Neural cell (in vitro differentiated cells): ENCODE data around the gene FOXA3. TPM values are rescaled to one million over a fixed set of nuclear protein-coding genes. Genes with fewer than 3 reads are reported as not detected.
"Not testable (repeated sequence)": the region's sequence is repeated elsewhere in the genome, so short reads cannot be mapped to it uniquely, and the experiment has no call there.

ENCODE experiments used
- H2AFZ ChIP-seq: fragments of 200-600, 300-800 bp; sonication (generic), shearing (Covaris generic); 2 replicates; pipeline ENCODE4 v1.6.0; 2014; ENCODE audit warnings: low read depth, mild to moderate bottlenecking, antibody characterized with exemption, low read length, moderate library complexity
- H3F3A ChIP-seq: fragments of 200-600 bp; shearing (Covaris generic); 2 replicates; pipeline ENCODE4 v1.6.1; 2016; ENCODE audit warnings: mild to moderate bottlenecking, moderate library complexity, mixed read lengths, antibody characterized with exemption, low read length; ENCODE audit not compliant: insufficient read depth, poor library complexity, severe bottlenecking
- H3K27ac ChIP-seq: fragments of 200-600, 300-800 bp; sonication (generic), shearing (Covaris generic); 2 replicates; pipeline ENCODE4 v1.5.1; 2014; ENCODE audit warnings: mild to moderate bottlenecking, low read length, moderate library complexity
- H3K27me3 ChIP-seq: fragments of 300-800, 200-600 bp; sonication (generic), shearing (Covaris generic); 2 replicates; pipeline ENCODE4 v1.6.0; 2014; ENCODE audit warnings: mild to moderate bottlenecking, low read depth, low read length, moderate library complexity; ENCODE audit not compliant: insufficient read depth
- H3K36me3 ChIP-seq: fragments of 300-800, 200-600 bp; sonication (generic), shearing (Covaris generic); 2 replicates; pipeline ENCODE4 v1.5.1; 2014; ENCODE audit warnings: mild to moderate bottlenecking, antibody characterized with exemption, low read length, moderate library complexity; ENCODE audit not compliant: insufficient read depth
- H3K4me2 ChIP-seq: fragments of 300-800, 200-600 bp; sonication (generic), shearing (Covaris generic); 2 replicates; pipeline ENCODE4 v1.6.0; 2014; ENCODE audit warnings: mild to moderate bottlenecking, low read length
- H3K4me3 ChIP-seq: fragments of 300-800, 200-600 bp; sonication (generic), shearing (Covaris generic); 2 replicates; pipeline ENCODE4 v1.5.1; 2014; ENCODE audit warnings: mild to moderate bottlenecking, low read length, moderate library complexity
- H3K79me2 ChIP-seq: fragments of 200-600 bp; shearing (Covaris generic); replicated peaks from 2 replicates; pipeline ENCODE4 v1.6.0; 2014; ENCODE audit warnings: mild to moderate bottlenecking, low read length, moderate library complexity; ENCODE audit not compliant: insufficient read depth
- H3K9ac ChIP-seq: fragments of 300-800, 200-600 bp; sonication (generic), shearing (Covaris generic); 2 replicates; pipeline ENCODE4 v1.6.1; 2016; ENCODE audit warnings: mild to moderate bottlenecking, low read length, mixed read lengths
- H3K9me2 ChIP-seq: fragments of 200-600 bp; shearing (Covaris generic); 2 replicates; pipeline ENCODE4 v1.6.1; 2016; ENCODE audit warnings: mild to moderate bottlenecking, low read length, mixed read lengths; ENCODE audit not compliant: insufficient read depth
- H3K9me3 ChIP-seq: fragments of 200-600, 300-800 bp; sonication (generic), shearing (Covaris generic); 2 replicates; pipeline ENCODE4 v1.6.1; 2016; ENCODE audit warnings: mild to moderate bottlenecking, mixed run types, low read length, moderate library complexity, mixed read lengths
- H4K20me1 ChIP-seq: fragments of 200-600 bp; shearing (Covaris generic); 2 replicates; pipeline ENCODE4 v1.6.1; 2016; ENCODE audit warnings: mild to moderate bottlenecking, mixed run types; ENCODE audit not compliant: insufficient read depth
- EP300 ChIP-seq: fragments of 450-650 bp; conservative IDR thresholded peaks from 2 replicates; pipeline ENCODE4 v1.6.1; 2014; ENCODE audit warnings: antibody characterized with exemption, mild to moderate bottlenecking, moderate library complexity; ENCODE audit not compliant: poor library complexity, severe bottlenecking
- MXI1 ChIP-seq: fragments of 450-650 bp; conservative IDR thresholded peaks from 2 replicates; pipeline ENCODE4 v1.6.1; 2014; ENCODE audit warnings: antibody characterized with exemption, mild to moderate bottlenecking; ENCODE audit not compliant: poor library complexity, severe bottlenecking
- POLR2AphosphoS5 ChIP-seq: IDR thresholded peaks from 2 replicates; pipeline ENCODE4 v1.6.1; 2012
- SMC3 ChIP-seq: fragments of 450-650 bp; conservative IDR thresholded peaks from 2 replicates; pipeline ENCODE4 v1.6.1; 2014; ENCODE audit warnings: antibody characterized with exemption, mild to moderate bottlenecking, moderate library complexity; ENCODE audit not compliant: poor library complexity
- TAF1 ChIP-seq: IDR thresholded peaks from 2 replicates; pipeline ENCODE4 v1.6.1; 2012; ENCODE audit warnings: low read depth
- polyA plus RNA-seq: library from polyadenylated mRNA; depleted of rRNA; stranded (reverse); fragments of >200 nt; gene quantifications from 2 replicates; pipeline ENCODE4 v1.2.3, GENCODE V29; 2014
- TF ChIP-seq, protein P1 (sequence below): fragments of 450-650 bp; IDR thresholded peaks from 2 replicates; pipeline ENCODE4 v1.5.1; 2014; ENCODE audit warnings: antibody characterized with exemption, mild to moderate bottlenecking, moderate library complexity; ENCODE audit not compliant: poor library complexity, severe bottlenecking

FOXA3 gene
- polyA plus RNA-seq, 1 donor from 2014 or later, result not detected

DNA sequence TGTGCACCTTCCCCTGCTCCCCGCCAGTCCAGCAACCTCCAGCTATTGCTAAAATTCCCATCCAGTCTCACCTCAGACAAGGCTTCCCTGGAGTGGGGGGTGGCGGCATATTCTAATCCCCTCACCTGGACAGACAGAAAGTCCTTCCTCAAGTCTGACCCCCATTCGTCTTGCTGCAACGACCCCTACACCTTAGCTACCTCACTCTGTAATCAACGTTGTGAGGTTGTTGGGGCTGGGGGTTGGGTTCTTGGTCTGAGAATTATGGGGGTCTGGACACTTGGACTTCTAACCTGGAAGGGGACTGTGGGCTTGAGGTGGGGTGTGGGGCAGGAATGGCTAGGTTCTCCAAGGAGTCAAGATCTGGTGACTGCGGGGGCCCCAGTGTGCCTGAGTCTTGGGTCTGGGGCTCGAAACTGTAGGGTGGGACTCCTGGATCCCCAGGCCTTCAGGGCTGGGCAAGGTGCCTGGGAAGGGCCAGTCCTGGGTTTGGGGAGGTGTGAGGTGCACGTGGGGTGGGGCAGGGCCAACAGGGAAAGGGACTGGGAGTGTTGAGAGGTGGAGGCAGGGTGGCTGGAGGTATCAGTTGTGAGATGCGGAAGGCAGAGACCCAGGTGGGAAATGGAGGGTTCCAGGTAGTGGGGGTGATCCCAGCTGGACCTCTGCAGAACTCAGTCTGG lies 1.3 kb downstream of the FOXA3 start:
- no peak overlapping the region for H3K4me3 ChIP-seq
- H3K9ac ChIP-seq, result no peak overlapping the region
- no peaks in the 10 kb centered on the region for H3K9me2 ChIP-seq
- no peaks in the 10 kb centered on the region for H3K9me3 ChIP-seq
- no peak overlapping the region for H3K27ac ChIP-seq
- peaks cover 4% of the 10 kb centered on the region for H3K79me2 ChIP-seq
- H3K27me3 ChIP-seq, result peaks cover 35% of the 10 kb centered on the region
- H3K36me3 ChIP-seq, result no peaks in the 10 kb centered on the region
- no peaks in the 10 kb centered on the region for H3F3A ChIP-seq
- TF ChIP-seq MXI1, result no peak
- no peak for TF ChIP-seq TAF1
- TF ChIP-seq EP300, result no peak
- H2AFZ ChIP-seq, result no peak overlapping the region
- H4K20me1 ChIP-seq, result no peaks in the 10 kb centered on the region
- H3K4me2 ChIP-seq, result no peak overlapping the region

DNA sequence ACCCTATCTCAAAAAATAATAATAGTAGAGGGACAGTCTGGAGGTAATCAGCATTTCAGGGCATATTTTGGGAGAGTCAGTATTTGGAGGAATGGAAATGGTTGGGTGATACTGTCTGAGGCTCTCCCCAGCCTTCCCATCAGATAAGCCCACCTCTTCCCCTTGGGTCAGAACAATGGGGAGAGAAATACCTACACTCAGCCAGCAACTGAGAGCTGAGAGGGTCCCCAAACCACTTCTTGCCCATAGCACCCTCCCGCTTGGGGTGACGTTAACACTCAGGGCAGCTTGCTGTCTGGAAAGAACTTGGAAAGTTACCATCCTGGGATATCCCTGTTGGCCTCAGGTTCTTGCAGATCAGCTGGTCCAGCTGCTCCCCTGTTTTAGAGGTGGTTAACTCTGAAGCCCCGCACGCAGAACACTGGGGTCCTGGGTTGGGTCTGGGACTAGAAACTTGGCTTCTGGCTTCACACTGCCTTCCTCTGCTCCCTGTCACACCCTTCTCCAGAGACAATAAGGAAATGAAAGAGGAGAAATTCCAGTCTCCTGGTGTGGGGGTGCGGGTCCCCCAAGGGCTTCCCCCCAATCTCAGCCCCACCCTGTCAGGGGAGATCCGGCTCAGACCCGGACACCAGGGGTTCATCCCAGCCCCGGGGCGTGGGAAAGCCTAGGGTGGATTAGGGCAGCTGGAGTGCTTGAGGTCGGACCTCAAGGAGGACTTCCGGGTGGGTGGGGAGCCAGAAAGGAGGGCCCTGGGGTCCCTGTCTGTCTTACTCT lies 2.5 kb downstream of the FOXA3 start:
- no peak overlapping the region for H3K4me2 ChIP-seq
- no peaks in the 10 kb centered on the region for H3K79me2 ChIP-seq

DNA sequence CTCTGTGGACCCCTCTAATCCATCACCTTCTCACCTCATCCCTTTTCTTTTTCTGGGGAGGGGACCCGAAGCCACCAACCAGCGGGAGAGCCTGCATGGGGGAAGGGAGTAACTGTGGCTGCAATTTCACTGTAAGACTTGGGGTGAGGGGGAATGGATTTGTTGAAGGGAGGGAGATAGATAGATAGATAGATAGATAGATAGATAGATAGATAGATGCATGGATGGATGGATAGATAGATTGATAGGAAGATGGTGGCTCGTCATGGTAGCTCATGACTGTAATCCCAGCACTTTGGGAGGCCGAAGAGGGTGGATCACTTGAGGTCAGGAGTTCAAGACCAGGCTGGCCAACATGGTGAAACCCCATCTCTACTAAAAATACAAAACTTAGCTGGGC lies 3.1 kb downstream of the FOXA3 start:
- H3K36me3 ChIP-seq, H2AFZ ChIP-seq, H3K9ac ChIP-seq, H3K79me2 ChIP-seq, H4K20me1 ChIP-seq, H3K4me2 ChIP-seq, H3K4me3 ChIP-seq, H3K9me3 ChIP-seq, H3K27ac ChIP-seq, H3K9me2 ChIP-seq, H3F3A ChIP-seq: not testable (repeated sequence)
- H3K27me3 ChIP-seq, result peaks cover 35% of the 10 kb centered on the region

More for the DNA sequence above, 2.5 kb downstream of the FOXA3 start:
- Histone ChIP-seq H3F3A (no peaks in the 10 kb centered on the region), H3K4me3 (no peak overlapping the region), H3K9me3 (no peaks in the 10 kb centered on the region), H3K36me3 (no peaks in the 10 kb centered on the region), H3K9ac (no peak overlapping the region), H3K9me2 (no peaks in the 10 kb centered on the region), H3K27ac (no peak overlapping the region), H4K20me1 (no peaks in the 10 kb centered on the region), H2AFZ (no peak overlapping the region), H3K27me3 (peaks cover 35% of the 10 kb centered on the region)
- TF ChIP-seq POLR2AphosphoS5 (no peak), SMC3 (no peak), TAF1 (no peak), EP300 (no peak), MXI1 (no peak)
- TF ChIP-seq, protein P1, sequence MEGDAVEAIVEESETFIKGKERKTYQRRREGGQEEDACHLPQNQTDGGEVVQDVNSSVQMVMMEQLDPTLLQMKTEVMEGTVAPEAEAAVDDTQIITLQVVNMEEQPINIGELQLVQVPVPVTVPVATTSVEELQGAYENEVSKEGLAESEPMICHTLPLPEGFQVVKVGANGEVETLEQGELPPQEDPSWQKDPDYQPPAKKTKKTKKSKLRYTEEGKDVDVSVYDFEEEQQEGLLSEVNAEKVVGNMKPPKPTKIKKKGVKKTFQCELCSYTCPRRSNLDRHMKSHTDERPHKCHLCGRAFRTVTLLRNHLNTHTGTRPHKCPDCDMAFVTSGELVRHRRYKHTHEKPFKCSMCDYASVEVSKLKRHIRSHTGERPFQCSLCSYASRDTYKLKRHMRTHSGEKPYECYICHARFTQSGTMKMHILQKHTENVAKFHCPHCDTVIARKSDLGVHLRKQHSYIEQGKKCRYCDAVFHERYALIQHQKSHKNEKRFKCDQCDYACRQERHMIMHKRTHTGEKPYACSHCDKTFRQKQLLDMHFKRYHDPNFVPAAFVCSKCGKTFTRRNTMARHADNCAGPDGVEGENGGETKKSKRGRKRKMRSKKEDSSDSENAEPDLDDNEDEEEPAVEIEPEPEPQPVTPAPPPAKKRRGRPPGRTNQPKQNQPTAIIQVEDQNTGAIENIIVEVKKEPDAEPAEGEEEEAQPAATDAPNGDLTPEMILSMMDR, result no peak
